Astrocyte of the spinal cord (primary cell): ENCODE results near the gene CRYGD.
A peak's percentile ranks its signal among the peaks of the same experiment; 100 is the strongest.
"Not testable (repeated sequence)": the region's sequence is repeated elsewhere in the genome, so short reads cannot be mapped to it uniquely, and the experiment has no call there.

Experiments used
- DNase-seq: peaks from one replicate; pipeline ENCODE4 v3.0.0; 2011; ENCODE audit warnings: low read depth, low spot score
- H3K4me3 ChIP-seq: 2 replicates; pipeline ENCODE4 v1.5.1; 2011; ENCODE audit warnings: low read depth, mild to moderate bottlenecking, low read length, moderate library complexity
- CTCF ChIP-seq: IDR thresholded peaks from 2 replicates; pipeline ENCODE4 v1.5.1; 2012; ENCODE audit warnings: low read depth, mild to moderate bottlenecking, low read length, inconsistent platforms
- in situ Hi-C: cut with HindIII; loops from 2 replicates; pipeline ENCODE4 v1.10.0; 2017; ENCODE audit warnings: low sequenced_read_pairs

CRYGD gene

GRCh38 chr2:208118918-208119317 is 5.4 kb downstream of the CRYGD start:
- in situ Hi-C loops = no loop called here
- no peak for TF ChIP-seq CTCF
- no peak for DNase-seq
- no peak overlapping the region for H3K4me3 ChIP-seq

- H3K4me3 ChIP-seq, in situ Hi-C loops, DNase-seq: not testable (repeated sequence)
Observed at GRCh38 chr2:208117390-208117789, 6.9 kb downstream of the CRYGD start.

- no peak for DNase-seq
- H3K4me3 ChIP-seq = no peak overlapping the region
- in situ Hi-C loops = no loop called here
- TF ChIP-seq CTCF = no peak
Observed at GRCh38 chr2:208112969-208113368, 11.4 kb downstream of the CRYGD start.

- in situ Hi-C loops, DNase-seq, H3K4me3 ChIP-seq: not testable (repeated sequence)
Observed at GRCh38 chr2:208112273-208112745, 12.0 kb downstream of the CRYGD start.

GRCh38 chr2:208103616-208104015 is 20.7 kb downstream of the CRYGD start:
- no peak for TF ChIP-seq CTCF
- in situ Hi-C loops = no loop called here
- no peak overlapping the region for H3K4me3 ChIP-seq
- DNase-seq = no peak

GRCh38 chr2:208101716-208102631 is 22.4 kb downstream of the CRYGD start:
- peak; percentile 48 for DNase-seq
- TF ChIP-seq CTCF = peak; percentile 40
- in situ Hi-C loops = no loop called here
- H3K4me3 ChIP-seq = no peak overlapping the region

GRCh38 chr2:208099682-208100470 is 24.4 kb downstream of the CRYGD start:
- no peak overlapping the region for H3K4me3 ChIP-seq
- in situ Hi-C loops = no loop called here
- TF ChIP-seq CTCF = no peak
- no peak for DNase-seq

GRCh38 chr2:208098701-208099100 is 25.6 kb downstream of the CRYGD start:
- DNase-seq, in situ Hi-C loops, H3K4me3 ChIP-seq: not testable (repeated sequence)
